ENCODE data around the gene PIEZO2. TPM values are rescaled to one million over a fixed set of nuclear protein-coding genes. Genes with fewer than 3 reads are reported as not detected.

Gene PIEZO2
- total RNA-seq (2022; extraction: Qiagen RNA extraction), result 0.44 to 1.2 TPM (median 0.70 TPM) in 5 replicates

DNA sequence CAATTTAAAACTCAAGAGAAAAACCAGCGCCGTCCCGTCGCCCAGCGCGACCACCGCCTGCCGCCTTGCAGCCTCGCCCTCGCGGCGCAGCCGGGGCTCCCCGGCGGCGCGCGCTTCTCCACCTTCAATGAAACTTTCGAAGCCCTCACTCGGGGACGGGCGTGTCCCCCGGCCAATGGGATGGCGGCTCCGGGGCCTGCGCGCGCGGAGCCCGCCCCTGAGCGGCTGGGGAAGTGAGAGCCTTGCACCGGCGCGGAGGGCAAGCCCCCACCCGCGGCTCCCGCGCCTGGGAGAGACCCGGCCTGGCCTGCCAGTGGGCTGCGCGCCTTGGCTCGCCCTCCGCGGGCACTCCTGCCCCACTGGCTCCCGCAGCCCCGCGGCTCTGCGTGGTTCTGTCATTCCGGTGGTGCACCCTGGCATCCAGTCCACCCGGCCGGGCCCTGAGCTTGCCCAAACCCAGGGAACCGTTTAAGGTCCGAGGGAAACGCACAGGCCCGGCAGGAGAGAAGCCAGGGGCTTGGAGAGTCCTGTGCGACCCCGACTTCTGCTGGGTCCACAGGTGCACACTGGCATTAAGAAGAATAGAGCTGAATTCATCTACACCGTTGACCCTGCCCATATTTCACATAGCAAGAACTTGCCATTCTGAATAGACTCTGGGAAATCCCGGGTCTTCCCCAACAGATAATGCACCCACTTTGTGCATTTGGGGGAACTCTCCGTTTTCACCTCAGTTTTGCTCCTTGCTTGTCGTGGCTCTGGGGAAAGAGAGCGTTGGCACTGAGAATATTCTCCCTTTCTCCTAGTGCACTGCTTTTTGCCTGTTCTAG, at the start of gene PIEZO2:
TSS of gene PIEZO2 (minus strand) at position 129 of the 830 bp plus-strand sequence. CDS start 981 bp downstream, outside the sequence.

Data from A549 treated with dexamethasone at 1 μM for 4 hours (cell line).